SU-DHL-6 (cell line): ENCODE measurements around the gene FOXF1.

ENCODE experiments used
- H2AFZ ChIP-seq: fragments of 200-600 bp; sonication (generic); 2 replicates; pipeline ENCODE4 v1.6.1; 2014; ENCODE audit warnings: low read depth, mild to moderate bottlenecking, moderate library complexity, mixed read lengths, antibody characterized with exemption, low read length; ENCODE audit not compliant: severe bottlenecking
- H3F3A ChIP-seq: fragments of 200-600 bp; shearing (Covaris generic); 2 replicates; pipeline ENCODE4 v1.6.0; 2016; ENCODE audit warnings: antibody characterized with exemption, mild to moderate bottlenecking; ENCODE audit not compliant: insufficient read depth
- H3K27ac ChIP-seq: fragments of 200-600 bp; sonication (generic); 2 replicates; pipeline ENCODE4 v1.5.1; 2016; ENCODE audit warnings: low read depth, mild to moderate bottlenecking, low read length, moderate library complexity, mixed read lengths
- H3K27me3 ChIP-seq: fragments of 200-600 bp; sonication (generic), shearing (Covaris generic); 2 replicates; pipeline ENCODE4 v1.6.0; 2014; ENCODE audit warnings: mild to moderate bottlenecking, low read length
- H3K36me3 ChIP-seq: fragments of 200-600 bp; sonication (generic); 2 replicates; pipeline ENCODE4 v1.6.1; 2014; ENCODE audit warnings: mild to moderate bottlenecking, low read length, mixed read lengths
- H3K4me2 ChIP-seq: fragments of 300-600, 200-600 bp; shearing (Covaris generic), sonication (generic); 2 replicates; pipeline ENCODE4 v1.6.0; 2014; ENCODE audit warnings: low read length, low read depth, mild to moderate bottlenecking; ENCODE audit not compliant: poor library complexity, severe bottlenecking
- H3K4me3 ChIP-seq: fragments of 200-600 bp; sonication (generic); 2 replicates; pipeline ENCODE4 v1.5.1; 2014; ENCODE audit warnings: antibody characterized with exemption, low read length, mild to moderate bottlenecking, mixed read lengths; ENCODE audit not compliant: insufficient read depth, poor library complexity, severe bottlenecking
- H3K79me2 ChIP-seq: fragments of 200-600 bp; sonication (generic); 2 replicates; pipeline ENCODE4 v1.6.1; 2014; ENCODE audit warnings: mild to moderate bottlenecking, low read length, moderate library complexity; ENCODE audit not compliant: insufficient read depth
- H3K9ac ChIP-seq: fragments of 200-600 bp; sonication (generic); 2 replicates; pipeline ENCODE4 v1.7.0; 2014; ENCODE audit warnings: mild to moderate bottlenecking, low read length
- H3K9me2 ChIP-seq: fragments of 200-600 bp; sonication (generic); replicated peaks from 2 replicates; pipeline ENCODE4 v1.6.1; 2014; ENCODE audit warnings: low read length; ENCODE audit not compliant: insufficient read depth
- H3K9me3 ChIP-seq: fragments of 200-600 bp; sonication (generic); 2 replicates; pipeline ENCODE4 v1.6.1; 2014; ENCODE audit warnings: low read length, mixed read lengths; ENCODE audit not compliant: insufficient read depth
- H4K20me1 ChIP-seq: fragments of 200-600 bp; sonication (generic); 2 replicates; pipeline ENCODE4 v1.6.1; 2014; ENCODE audit warnings: low read depth, mild to moderate bottlenecking, antibody characterized with exemption, low read length, moderate library complexity, mixed read lengths
- CTCF ChIP-seq: fragments of 200-600 bp; sonication (generic); IDR thresholded peaks from one replicate; pipeline ENCODE4 v1.5.1; 2017; ENCODE audit warnings: antibody characterized with exemption, mild to moderate bottlenecking, low read length, moderate library complexity; ENCODE audit not compliant: insufficient read depth, poor library complexity, severe bottlenecking
- EZH2phosphoT487 ChIP-seq: fragments of 200-600 bp; sonication (generic), shearing (Covaris generic); conservative IDR thresholded peaks from 2 replicates; pipeline ENCODE4 v1.6.1; 2018; ENCODE audit warnings: mild to moderate bottlenecking, antibody characterized with exemption, low read length, moderate library complexity, mixed read lengths

FOXF1 gene

GRCh38 chr16:86537486-86537885, 27.2 kb downstream of the FOXF1 start:
- Histone ChIP-seq H3K79me2 (no peaks in the 10 kb centered on the region), H2AFZ (no peak overlapping the region), H3K9me3 (no peaks in the 10 kb centered on the region), H3K9ac (no peak overlapping the region), H3K4me3 (no peak overlapping the region), H3K27me3 (no peaks in the 10 kb centered on the region), H4K20me1 (no peaks in the 10 kb centered on the region), H3K9me2 (no peaks in the 10 kb centered on the region), H3K36me3 (no peaks in the 10 kb centered on the region), H3F3A (no peaks in the 10 kb centered on the region), H3K27ac (no peak overlapping the region), H3K4me2 (no peak overlapping the region)
- TF ChIP-seq EZH2phosphoT487 (no peak), CTCF (no peak)

GRCh38 chr16:86538196-86538780, 28.0 kb downstream of the FOXF1 start:
- Histone ChIP-seq H3K9me3 (no peaks in the 10 kb centered on the region), H3K9ac (no peak overlapping the region), H3K9me2 (no peaks in the 10 kb centered on the region), H3K27me3 (no peaks in the 10 kb centered on the region), H3K4me2 (no peak overlapping the region), H3K27ac (no peak overlapping the region), H4K20me1 (no peaks in the 10 kb centered on the region), H3K4me3 (no peak overlapping the region), H2AFZ (no peak overlapping the region), H3K36me3 (no peaks in the 10 kb centered on the region), H3F3A (no peaks in the 10 kb centered on the region), H3K79me2 (no peaks in the 10 kb centered on the region)
- no peak for TF ChIP-seq EZH2phosphoT487

- Histone ChIP-seq H2AFZ (no peak overlapping the region), H3K9me2 (no peaks in the 10 kb centered on the region), H3K36me3 (no peaks in the 10 kb centered on the region), H3K4me3 (no peak overlapping the region), H3K9ac (no peak overlapping the region), H3K79me2 (no peaks in the 10 kb centered on the region), H3K27me3 (no peaks in the 10 kb centered on the region), H4K20me1 (no peaks in the 10 kb centered on the region), H3K9me3 (no peaks in the 10 kb centered on the region), H3K4me2 (no peak overlapping the region), H3F3A (no peaks in the 10 kb centered on the region), H3K27ac (no peak overlapping the region)
- TF ChIP-seq CTCF = no peak
- TF ChIP-seq EZH2phosphoT487 = no peak
These were observed 30.6 kb downstream of the FOXF1 start for GRCh38 chr16:86540894-86541293.

GRCh38 chr16:86541560-86541959, 31.2 kb downstream of the FOXF1 start:
- Histone ChIP-seq H3K9ac (no peak overlapping the region), H3K9me3 (no peaks in the 10 kb centered on the region), H3K4me3 (no peak overlapping the region), H3F3A (no peaks in the 10 kb centered on the region), H3K4me2 (no peak overlapping the region), H3K36me3 (no peaks in the 10 kb centered on the region), H3K79me2 (no peaks in the 10 kb centered on the region), H3K27ac (no peak overlapping the region), H2AFZ (no peak overlapping the region), H3K9me2 (no peaks in the 10 kb centered on the region), H4K20me1 (no peaks in the 10 kb centered on the region), H3K27me3 (no peaks in the 10 kb centered on the region)
- no peak for TF ChIP-seq CTCF
- no peak for TF ChIP-seq EZH2phosphoT487
